ENCODE results near the gene LINC01488.

Gene LINC01488

GRCh38 chr11:69489031-69489745, 7.7 kb downstream of the LINC01488 start:
- peak in 6 of 10 donors; percentile 11 to 89 (median 53) for DNase-seq

GRCh38 chr11:69489746-69490365, 8.4 kb downstream of the LINC01488 start:
- intact Hi-C loops (cut with DNase I): no loop called here
- DNase-seq: peak in 4 of 10 donors; percentile 21 to 64 (median 42)

More at GRCh38 chr11:69489031-69489745, 7.7 kb downstream of the LINC01488 start:
- intact Hi-C loops (cut with DNase I): no loop called here

- intact Hi-C loops (cut with DNase I): no loop called here
- DNase-seq: peak in 3 of 10 donors; percentile 50 to 69 (median 55)
These were observed 9.1 kb downstream of the LINC01488 start for GRCh38 chr11:69490516-69490915.

GRCh38 chr11:69491071-69492031, 9.9 kb downstream of the LINC01488 start:
- DNase-seq: peak in 4 of 10 donors; percentile 22 to 76 (median 64)
- intact Hi-C loops (cut with DNase I): no loop called here

GRCh38 chr11:69492201-69492991, 10.9 kb downstream of the LINC01488 start:
- DNase-seq: peak in 4 of 10 donors; percentile 10 to 71 (median 46)
- intact Hi-C loops (cut with DNase I): no loop called here

GRCh38 chr11:69493931-69494821, 12.7 kb downstream of the LINC01488 start:
- peak in 5 of 10 donors; percentile 3 to 69 (median 61) for DNase-seq
- intact Hi-C loops (cut with DNase I): no loop called here

GRCh38 chr11:69494851-69495250, 13.4 kb downstream of the LINC01488 start:
- intact Hi-C loops (cut with DNase I): no loop called here
- peak in 1 of 10 donors; percentile 57 for DNase-seq

- DNase-seq: peak in 4 of 10 donors; percentile 3 to 77 (median 52)
- intact Hi-C loops (cut with DNase I): no loop called here
These were observed 14.2 kb downstream of the LINC01488 start for GRCh38 chr11:69495441-69496201.

- intact Hi-C loops (cut with DNase I): no loop called here
- DNase-seq: peak in 3 of 10 donors; percentile 29 to 70 (median 61)
These were observed 14.7 kb downstream of the LINC01488 start for GRCh38 chr11:69496202-69496557.

- intact Hi-C loops (cut with DNase I): no loop called here
- DNase-seq: peak in 4 of 10 donors; percentile 0 to 68 (median 42)
These were observed 15.3 kb downstream of the LINC01488 start for GRCh38 chr11:69496631-69497220.

- intact Hi-C loops (cut with DNase I): no loop called here
These were observed 15.8 kb downstream of the LINC01488 start for GRCh38 chr11:69497221-69497787.

GRCh38 chr11:69498614-69499175, 17.2 kb downstream of the LINC01488 start:
- peak in 2 of 10 donors; percentile 29 to 50 for DNase-seq
- intact Hi-C loops (cut with DNase I): no loop called here

More at GRCh38 chr11:69497221-69497787, 15.8 kb downstream of the LINC01488 start:
- DNase-seq: peak in 8 of 10 donors; percentile 15 to 90 (median 58)

- intact Hi-C loops (cut with DNase I): no loop called here
- peak in 3 of 10 donors; percentile 62 to 64 (median 63) for DNase-seq
These were observed 17.9 kb downstream of the LINC01488 start for GRCh38 chr11:69499186-69499917.

GRCh38 chr11:69499918-69500284, 18.4 kb downstream of the LINC01488 start:
- DNase-seq: peak in 3 of 10 donors; percentile 55 to 59 (median 57)
- intact Hi-C loops (cut with DNase I): no loop called here

GRCh38 chr11:69500285-69501120, 19.0 kb downstream of the LINC01488 start:
- DNase-seq: peak in 3 of 10 donors; percentile 59 to 72 (median 66)
- intact Hi-C loops (cut with DNase I): no loop called here

All from posterior cingulate gyrus (tissue), 11 donors.